ENCODE results near the gene PDK3. TPM values are rescaled to one million over a fixed set of nuclear protein-coding genes. Genes with fewer than 3 reads are reported as not detected.

The PDK3 gene
- total RNA-seq, 1 donor from 2014 or later: 21.1 TPM

GRCh38 chrX:24563291-24564010 lies 98.4 kb downstream of the PDK3 start:
- no peak for DNase-seq (ENCODE audit: low read depth, low spot score)
- Mint-ChIP-seq H3K4me3 (no peak overlapping the region), H3K36me3 (ENCODE audit: low read depth) (peaks cover 9% of the 10 kb centered on the region), H3K27me3 (ENCODE audit: low read depth) (no peaks in the 10 kb centered on the region), H3K4me1 (peaks cover 9% of the 10 kb centered on the region), H3K27ac (ENCODE audit: unreplicated experiment) (peak overlapping the region; percentile 24), H3K9me3 (no peaks in the 10 kb centered on the region)
- no peak for TF ChIP-seq CTCF (conservative IDR thresholded peaks at IDR 0.05)

DNA sequence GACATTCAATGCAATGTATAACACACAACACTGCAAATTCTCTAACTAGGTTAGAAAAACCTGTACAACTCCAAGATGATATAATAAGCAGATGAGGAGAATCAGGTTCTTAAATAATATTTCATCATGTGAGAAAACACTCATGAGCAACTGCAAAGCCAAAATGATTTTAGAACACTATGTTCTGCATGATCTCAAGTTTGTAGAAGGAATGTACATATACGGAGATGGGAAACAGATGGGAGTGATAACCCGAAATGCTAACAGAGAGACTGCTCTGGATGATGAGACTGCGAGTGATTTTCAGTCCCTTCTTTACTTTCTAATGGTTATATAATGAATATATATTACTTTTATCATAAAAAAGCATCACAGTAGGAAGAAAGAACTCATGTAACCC lies 101.2 kb downstream of the PDK3 start:
- H3K4me3 Mint-ChIP-seq: no peak overlapping the region
- DNase-seq (ENCODE audit: low read depth, low spot score): no peak
- peaks cover 9% of the 10 kb centered on the region for H3K4me1 Mint-ChIP-seq
- no peak overlapping the region for H3K27ac Mint-ChIP-seq (ENCODE audit: unreplicated experiment)
- H3K36me3 Mint-ChIP-seq (ENCODE audit: low read depth): peaks cover 11% of the 10 kb centered on the region
- no peaks in the 10 kb centered on the region for H3K9me3 Mint-ChIP-seq
- H3K27me3 Mint-ChIP-seq (ENCODE audit: low read depth): no peaks in the 10 kb centered on the region
- no peak for TF ChIP-seq CTCF (conservative IDR thresholded peaks at IDR 0.05)

- Mint-ChIP-seq H3K27ac (ENCODE audit: unreplicated experiment) (no peak overlapping the region), H3K4me3 (no peak overlapping the region), H3K9me3 (no peaks in the 10 kb centered on the region), H3K27me3 (ENCODE audit: low read depth) (no peaks in the 10 kb centered on the region), H3K36me3 (ENCODE audit: low read depth) (peaks cover 11% of the 10 kb centered on the region), H3K4me1 (peaks cover 9% of the 10 kb centered on the region)
- no peak for DNase-seq (ENCODE audit: low read depth, low spot score)
- no peak for TF ChIP-seq CTCF (conservative IDR thresholded peaks at IDR 0.05)
Measured at GRCh38 chrX:24567169-24567568, 102.1 kb downstream of the PDK3 start.

GRCh38 chrX:24574743-24575142 lies 109.7 kb downstream of the PDK3 start:
- no peak overlapping the region for H3K27ac Mint-ChIP-seq (ENCODE audit: unreplicated experiment)
- peaks cover 11% of the 10 kb centered on the region for H3K36me3 Mint-ChIP-seq (ENCODE audit: low read depth)
- H3K9me3 Mint-ChIP-seq: no peaks in the 10 kb centered on the region
- no peak overlapping the region for H3K4me3 Mint-ChIP-seq
- H3K27me3 Mint-ChIP-seq (ENCODE audit: low read depth): no peaks in the 10 kb centered on the region
- TF ChIP-seq CTCF (conservative IDR thresholded peaks at IDR 0.05): no peak
- peaks cover 4% of the 10 kb centered on the region for H3K4me1 Mint-ChIP-seq
- DNase-seq (ENCODE audit: low read depth, low spot score): no peak

DNA sequence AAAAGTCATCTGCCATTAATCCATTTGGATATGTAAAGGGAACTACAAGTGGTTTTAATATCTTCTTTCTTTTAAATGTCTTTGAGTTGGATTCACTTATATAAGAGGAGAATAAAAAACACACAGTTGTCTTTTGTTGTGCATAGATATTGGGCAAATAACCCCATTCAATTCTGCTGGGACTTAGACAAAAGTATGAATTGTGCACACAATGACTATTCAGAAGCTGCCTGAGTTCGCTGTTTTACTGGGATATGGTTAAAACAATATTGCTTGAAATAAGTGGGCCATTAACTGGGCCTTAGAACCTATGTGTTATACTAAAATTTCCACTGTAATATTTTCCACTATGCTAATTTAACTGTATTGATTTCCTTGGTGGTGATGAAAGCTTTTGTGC lies 110.4 kb downstream of the PDK3 start:
- no peak for TF ChIP-seq CTCF (conservative IDR thresholded peaks at IDR 0.05)
- Mint-ChIP-seq H3K4me3 (no peak overlapping the region), H3K9me3 (no peaks in the 10 kb centered on the region), H3K4me1 (peaks cover 4% of the 10 kb centered on the region), H3K27me3 (ENCODE audit: low read depth) (no peaks in the 10 kb centered on the region), H3K27ac (ENCODE audit: unreplicated experiment) (no peak overlapping the region), H3K36me3 (ENCODE audit: low read depth) (peaks cover 12% of the 10 kb centered on the region)
- no peak for DNase-seq (ENCODE audit: low read depth, low spot score)
